Measurements from ENCODE around the gene MORC2.

Gene MORC2

GRCh38 chr22:30891781-30892180 is 76.8 kb downstream of the MORC2 start:
- Histone ChIP-seq H3K27ac (ENCODE audit: low read depth, low read length) (no peak overlapping the region), H3K36me3 (ENCODE audit: control insufficient read depth in 5 of 5, insufficient read depth in 5 of 5, low read length in 5 of 5) (peaks cover 0 to 10% (median 6%) of the 10 kb centered on the region in 5 donors), H3K9ac (ENCODE audit: low read length in 5 of 5) (no peak overlapping the region), H3K4me1 (ENCODE audit: control insufficient read depth in 5 of 5, insufficient read depth in 5 of 5, low read length in 5 of 5) (no peaks in the 10 kb centered on the region), H3K4me3 (ENCODE audit: low read depth in 1 of 5, low read length in 5 of 5) (no peak overlapping the region), H3K27me3 (ENCODE audit: control insufficient read depth in 5 of 5, insufficient read depth in 4 of 5, low read length in 5 of 5) (no peaks in the 10 kb centered on the region), H3K9me3 (ENCODE audit: control insufficient read depth in 5 of 5, low read length in 5 of 5) (no peaks in the 10 kb centered on the region)

GRCh38 chr22:30891443-30891755 is 77.2 kb downstream of the MORC2 start:
- Histone ChIP-seq H3K27me3 (ENCODE audit: control insufficient read depth in 5 of 5, insufficient read depth in 4 of 5, low read length in 5 of 5) (no peaks in the 10 kb centered on the region), H3K36me3 (ENCODE audit: control insufficient read depth in 5 of 5, insufficient read depth in 5 of 5, low read length in 5 of 5) (peaks cover 0 to 10% (median 6%) of the 10 kb centered on the region in 5 donors), H3K4me1 (ENCODE audit: control insufficient read depth in 5 of 5, insufficient read depth in 5 of 5, low read length in 5 of 5) (no peaks in the 10 kb centered on the region), H3K9me3 (ENCODE audit: control insufficient read depth in 5 of 5, low read length in 5 of 5) (no peaks in the 10 kb centered on the region), H3K27ac (ENCODE audit: low read depth, low read length) (no peak overlapping the region), H3K9ac (ENCODE audit: low read length in 5 of 5) (no peak overlapping the region), H3K4me3 (ENCODE audit: low read depth in 1 of 5, low read length in 5 of 5) (no peak overlapping the region)

- H3K27me3 ChIP-seq (ENCODE audit: control insufficient read depth in 5 of 5, insufficient read depth in 4 of 5, low read length in 5 of 5) = no peaks in the 10 kb centered on the region
- no peak overlapping the region for H3K4me3 ChIP-seq (ENCODE audit: low read depth in 1 of 5, low read length in 5 of 5)
- H3K36me3 ChIP-seq (ENCODE audit: control insufficient read depth in 5 of 5, insufficient read depth in 5 of 5, low read length in 5 of 5) = peaks cover 0 to 10% (median 6%) of the 10 kb centered on the region in 5 donors
- H3K4me1 ChIP-seq (ENCODE audit: control insufficient read depth in 5 of 5, insufficient read depth in 5 of 5, low read length in 5 of 5) = no peaks in the 10 kb centered on the region
- H3K9me3 ChIP-seq (ENCODE audit: control insufficient read depth in 5 of 5, low read length in 5 of 5) = no peaks in the 10 kb centered on the region
- H3K27ac ChIP-seq (ENCODE audit: low read depth, low read length) = no peak overlapping the region
- H3K9ac ChIP-seq (ENCODE audit: low read length in 5 of 5) = no peak overlapping the region
These were observed 77.7 kb downstream of the MORC2 start for GRCh38 chr22:30890686-30891442.

GRCh38 chr22:30889996-30890480 is 78.5 kb downstream of the MORC2 start:
- H3K27me3 ChIP-seq (ENCODE audit: control insufficient read depth in 5 of 5, insufficient read depth in 4 of 5, low read length in 5 of 5) = no peaks in the 10 kb centered on the region
- no peak overlapping the region for H3K9ac ChIP-seq (ENCODE audit: low read length in 5 of 5)
- no peaks in the 10 kb centered on the region for H3K4me1 ChIP-seq (ENCODE audit: control insufficient read depth in 5 of 5, insufficient read depth in 5 of 5, low read length in 5 of 5)
- H3K27ac ChIP-seq (ENCODE audit: low read depth, low read length) = no peak overlapping the region
- H3K36me3 ChIP-seq (ENCODE audit: control insufficient read depth in 5 of 5, insufficient read depth in 5 of 5, low read length in 5 of 5) = peaks cover 0 to 10% (median 6%) of the 10 kb centered on the region in 5 donors
- no peaks in the 10 kb centered on the region for H3K9me3 ChIP-seq (ENCODE audit: control insufficient read depth in 5 of 5, low read length in 5 of 5)
- no peak overlapping the region for H3K4me3 ChIP-seq (ENCODE audit: low read depth in 1 of 5, low read length in 5 of 5)

GRCh38 chr22:30889268-30889995 is 79.1 kb downstream of the MORC2 start:
- Histone ChIP-seq H3K9me3 (ENCODE audit: control insufficient read depth in 5 of 5, low read length in 5 of 5) (no peaks in the 10 kb centered on the region), H3K4me3 (ENCODE audit: low read depth in 1 of 5, low read length in 5 of 5) (no peak overlapping the region), H3K4me1 (ENCODE audit: control insufficient read depth in 5 of 5, insufficient read depth in 5 of 5, low read length in 5 of 5) (no peaks in the 10 kb centered on the region), H3K27me3 (ENCODE audit: control insufficient read depth in 5 of 5, insufficient read depth in 4 of 5, low read length in 5 of 5) (no peaks in the 10 kb centered on the region), H3K36me3 (ENCODE audit: control insufficient read depth in 5 of 5, insufficient read depth in 5 of 5, low read length in 5 of 5) (peaks cover 0 to 10% (median 6%) of the 10 kb centered on the region in 5 donors), H3K9ac (ENCODE audit: low read length in 5 of 5) (no peak overlapping the region), H3K27ac (ENCODE audit: low read depth, low read length) (no peak overlapping the region)

GRCh38 chr22:30887861-30888260 is 80.7 kb downstream of the MORC2 start:
- Histone ChIP-seq H3K9me3 (ENCODE audit: control insufficient read depth in 5 of 5, low read length in 5 of 5) (no peaks in the 10 kb centered on the region), H3K4me3 (ENCODE audit: low read depth in 1 of 5, low read length in 5 of 5) (no peak overlapping the region), H3K9ac (ENCODE audit: low read length in 5 of 5) (no peak overlapping the region), H3K4me1 (ENCODE audit: control insufficient read depth in 5 of 5, insufficient read depth in 5 of 5, low read length in 5 of 5) (no peaks in the 10 kb centered on the region), H3K36me3 (ENCODE audit: control insufficient read depth in 5 of 5, insufficient read depth in 5 of 5, low read length in 5 of 5) (peaks cover 0 to 6% (median 4%) of the 10 kb centered on the region in 5 donors), H3K27ac (ENCODE audit: low read depth, low read length) (no peak overlapping the region), H3K27me3 (ENCODE audit: control insufficient read depth in 5 of 5, insufficient read depth in 4 of 5, low read length in 5 of 5) (no peaks in the 10 kb centered on the region)

- H3K9ac ChIP-seq (ENCODE audit: low read length in 5 of 5) = no peak overlapping the region
- H3K27ac ChIP-seq (ENCODE audit: low read depth, low read length) = no peak overlapping the region
- H3K36me3 ChIP-seq (ENCODE audit: control insufficient read depth in 5 of 5, insufficient read depth in 5 of 5, low read length in 5 of 5) = peaks cover 0 to 4% (median 3%) of the 10 kb centered on the region in 5 donors
- H3K4me3 ChIP-seq (ENCODE audit: low read depth in 1 of 5, low read length in 5 of 5) = no peak overlapping the region
- H3K9me3 ChIP-seq (ENCODE audit: control insufficient read depth in 5 of 5, low read length in 5 of 5) = no peaks in the 10 kb centered on the region
- no peaks in the 10 kb centered on the region for H3K4me1 ChIP-seq (ENCODE audit: control insufficient read depth in 5 of 5, insufficient read depth in 5 of 5, low read length in 5 of 5)
- no peaks in the 10 kb centered on the region for H3K27me3 ChIP-seq (ENCODE audit: control insufficient read depth in 5 of 5, insufficient read depth in 4 of 5, low read length in 5 of 5)
These were observed 81.1 kb downstream of the MORC2 start for GRCh38 chr22:30887453-30887852.

- Histone ChIP-seq H3K36me3 (ENCODE audit: control insufficient read depth in 5 of 5, insufficient read depth in 5 of 5, low read length in 5 of 5) (peaks cover 0 to 3% (median 0%) of the 10 kb centered on the region in 5 donors), H3K27ac (ENCODE audit: low read depth, low read length) (no peak overlapping the region), H3K27me3 (ENCODE audit: control insufficient read depth in 5 of 5, insufficient read depth in 4 of 5, low read length in 5 of 5) (peaks cover 0 to 3% (median 0%) of the 10 kb centered on the region in 5 donors), H3K4me1 (ENCODE audit: control insufficient read depth in 5 of 5, insufficient read depth in 5 of 5, low read length in 5 of 5) (no peaks in the 10 kb centered on the region), H3K4me3 (ENCODE audit: low read depth in 1 of 5, low read length in 5 of 5) (no peak overlapping the region), H3K9ac (ENCODE audit: low read length in 5 of 5) (no peak overlapping the region), H3K9me3 (ENCODE audit: control insufficient read depth in 5 of 5, low read length in 5 of 5) (no peaks in the 10 kb centered on the region)
These were observed 83.0 kb downstream of the MORC2 start for GRCh38 chr22:30885591-30885990.

- Histone ChIP-seq H3K4me3 (ENCODE audit: low read depth in 1 of 5, low read length in 5 of 5) (no peak overlapping the region), H3K27ac (ENCODE audit: low read depth, low read length) (no peak overlapping the region), H3K9me3 (ENCODE audit: control insufficient read depth in 5 of 5, low read length in 5 of 5) (no peaks in the 10 kb centered on the region), H3K27me3 (ENCODE audit: control insufficient read depth in 5 of 5, insufficient read depth in 4 of 5, low read length in 5 of 5) (peaks cover 0 to 5% (median 0%) of the 10 kb centered on the region in 5 donors), H3K36me3 (ENCODE audit: control insufficient read depth in 5 of 5, insufficient read depth in 5 of 5, low read length in 5 of 5) (peaks cover 0 to 3% (median 0%) of the 10 kb centered on the region in 5 donors), H3K4me1 (ENCODE audit: control insufficient read depth in 5 of 5, insufficient read depth in 5 of 5, low read length in 5 of 5) (no peaks in the 10 kb centered on the region), H3K9ac (ENCODE audit: low read length in 5 of 5) (no peak overlapping the region)
These were observed 83.6 kb downstream of the MORC2 start for GRCh38 chr22:30885001-30885366.
